Transverse colon (tissue), 3 donors: ENCODE results near the gene RGS6.

ENCODE experiments used
- CTCF ChIP-seq, 5 experiments: fragments of 200-600 bp in 3 of 5; fragments of 450-650 bp in 2 of 5; sonication (generic) in 3 of 5; IDR thresholded peaks; 1 replicate in 2 of 5; 2 replicates in 3 of 5; pipeline ENCODE4 v1.5.1; 2016 to 2017; ENCODE audit warnings: antibody characterized with exemption in 5 of 5, inconsistent platforms in 3 of 5, mild to moderate bottlenecking in 2 of 5, moderate library complexity in 1 of 5
- EP300 ChIP-seq: sonication (generic); formaldehyde crosslinking; IDR thresholded peaks from one replicate; pipeline ENCODE4 v1.6.1; 2017; ENCODE audit warnings: antibody characterized with exemption, low read depth

- TF ChIP-seq CTCF (IDR thresholded peaks at IDR 0.05) (no peak), EP300 (no peak)
These were observed 529.8 kb downstream of the RGS6 start for GRCh38 chr14:72462056-72462455.
